Measurements from ENCODE around the gene ATXN7L1. TPM values are rescaled to one million over a fixed set of nuclear protein-coding genes. Genes with fewer than 3 reads are reported as not detected.

Gene ATXN7L1
- total and polyA plus RNA-seq, 2 of the 13 experiments (the other 11 are each of a cell fraction or from before 2014, with no cell fraction given), result 4.1 to 7.8 TPM

DNA sequence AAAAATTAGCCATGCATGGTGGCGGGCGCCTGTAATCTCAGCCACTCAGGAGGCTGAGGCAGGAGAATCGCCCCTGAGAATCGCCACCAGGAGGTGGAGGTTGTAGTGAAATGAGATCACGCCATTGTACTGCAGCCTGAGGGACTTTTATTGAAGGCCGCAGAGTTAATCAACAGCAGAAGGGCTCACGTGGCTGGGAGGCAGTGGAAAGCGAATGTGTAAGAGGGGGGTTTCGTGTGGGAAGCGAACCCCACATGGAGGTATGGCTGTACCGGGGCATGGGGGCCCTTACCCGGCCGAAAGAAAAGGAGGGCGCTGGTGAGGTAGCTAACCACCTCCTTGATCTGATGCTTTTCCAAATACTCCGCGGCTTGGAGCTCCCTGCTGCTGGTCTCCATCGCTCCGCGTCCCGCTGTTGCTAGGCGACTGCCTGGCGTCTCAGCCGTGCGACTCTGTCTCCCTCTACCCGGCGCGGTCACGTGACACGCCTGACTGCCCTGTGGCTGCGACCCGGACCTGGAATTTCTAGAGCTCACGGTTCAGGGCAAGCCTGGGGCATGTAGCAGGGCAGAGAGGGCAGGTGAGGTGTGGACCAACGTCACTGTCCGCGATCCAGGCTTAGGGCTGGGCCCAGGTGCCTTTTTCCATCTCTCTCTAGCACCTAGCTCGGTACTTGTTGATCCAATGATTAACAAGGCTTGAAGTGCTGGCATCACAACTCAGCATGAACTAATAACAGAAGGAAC lies 295.2 kb downstream of the ATXN7L1 start, which contains the start of gene EFCAB10 (continued):
- no peak for TF ChIP-seq ZNF251 (CRISPR knock-in tag; IDR thresholded peaks at IDR 0.05)
- TF ChIP-seq BHLHE40 (IDR thresholded peaks at IDR 0.05; ENCODE audit: low read length), result peak; percentile 89
- TF ChIP-seq PHF20 (CRISPR knock-in tag; IDR thresholded peaks at IDR 0.05), result peak; percentile 54; the same call in 1 of the 2 replicates
- no peak; the same call in 1 of the 2 replicates for TF ChIP-seq CEBPG (CRISPR knock-in tag; IDR thresholded peaks at IDR 0.05)
- no peak for TF ChIP-seq RFXANK (CRISPR knock-in tag; IDR thresholded peaks at IDR 0.05)
- TF ChIP-seq ZNF354B (CRISPR knock-in tag; IDR thresholded peaks at IDR 0.05), result no peak
- TF ChIP-seq ZNF605 (CRISPR knock-in tag; IDR thresholded peaks at IDR 0.05), result no peak
- TF ChIP-seq TOPORS (CRISPR knock-in tag; IDR thresholded peaks at IDR 0.05), result no peak
- no peak for TF ChIP-seq ZFP82 (CRISPR knock-in tag; IDR thresholded peaks at IDR 0.05; ENCODE audit: borderline replicate concordance)
- TF ChIP-seq ZSCAN30 (CRISPR knock-in tag; IDR thresholded peaks at IDR 0.05), result no peak
- TF ChIP-seq, protein P1, sequence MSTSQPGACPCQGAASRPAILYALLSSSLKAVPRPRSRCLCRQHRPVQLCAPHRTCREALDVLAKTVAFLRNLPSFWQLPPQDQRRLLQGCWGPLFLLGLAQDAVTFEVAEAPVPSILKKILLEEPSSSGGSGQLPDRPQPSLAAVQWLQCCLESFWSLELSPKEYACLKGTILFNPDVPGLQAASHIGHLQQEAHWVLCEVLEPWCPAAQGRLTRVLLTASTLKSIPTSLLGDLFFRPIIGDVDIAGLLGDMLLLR (CRISPR knock-in tag; IDR thresholded peaks at IDR 0.05), result no peak
- TF ChIP-seq NFIC (IDR thresholded peaks at IDR 0.05; ENCODE audit: low read length), result no peak
- TF ChIP-seq MXI1 (IDR thresholded peaks at IDR 0.05; ENCODE audit: borderline replicate concordance, low read depth, low read length), result peak; percentile 75; the same call in 1 of the 3 replicates
- 0 out of 2 replicates have a peak, but pooled peaks have one; percentile 45 for TF ChIP-seq KMT2B (CRISPR knock-in tag; IDR thresholded peaks at IDR 0.05)
- no peak for TF ChIP-seq IRX3 (CRISPR knock-in tag; IDR thresholded peaks at IDR 0.05; ENCODE audit: borderline replicate concordance, low read depth)
- no peak for TF ChIP-seq TARDBP (CRISPR knock-in tag; IDR thresholded peaks at IDR 0.05)
- TF ChIP-seq CREB1 (IDR thresholded peaks at IDR 0.05), result peak; percentile 66
- TF ChIP-seq CREB1 (CRISPR knock-in tag; IDR thresholded peaks at IDR 0.05), result no peak
- TF ChIP-seq TERF1 (CRISPR knock-in tag; IDR thresholded peaks at IDR 0.05), result no peak
- TF ChIP-seq, protein P2, sequence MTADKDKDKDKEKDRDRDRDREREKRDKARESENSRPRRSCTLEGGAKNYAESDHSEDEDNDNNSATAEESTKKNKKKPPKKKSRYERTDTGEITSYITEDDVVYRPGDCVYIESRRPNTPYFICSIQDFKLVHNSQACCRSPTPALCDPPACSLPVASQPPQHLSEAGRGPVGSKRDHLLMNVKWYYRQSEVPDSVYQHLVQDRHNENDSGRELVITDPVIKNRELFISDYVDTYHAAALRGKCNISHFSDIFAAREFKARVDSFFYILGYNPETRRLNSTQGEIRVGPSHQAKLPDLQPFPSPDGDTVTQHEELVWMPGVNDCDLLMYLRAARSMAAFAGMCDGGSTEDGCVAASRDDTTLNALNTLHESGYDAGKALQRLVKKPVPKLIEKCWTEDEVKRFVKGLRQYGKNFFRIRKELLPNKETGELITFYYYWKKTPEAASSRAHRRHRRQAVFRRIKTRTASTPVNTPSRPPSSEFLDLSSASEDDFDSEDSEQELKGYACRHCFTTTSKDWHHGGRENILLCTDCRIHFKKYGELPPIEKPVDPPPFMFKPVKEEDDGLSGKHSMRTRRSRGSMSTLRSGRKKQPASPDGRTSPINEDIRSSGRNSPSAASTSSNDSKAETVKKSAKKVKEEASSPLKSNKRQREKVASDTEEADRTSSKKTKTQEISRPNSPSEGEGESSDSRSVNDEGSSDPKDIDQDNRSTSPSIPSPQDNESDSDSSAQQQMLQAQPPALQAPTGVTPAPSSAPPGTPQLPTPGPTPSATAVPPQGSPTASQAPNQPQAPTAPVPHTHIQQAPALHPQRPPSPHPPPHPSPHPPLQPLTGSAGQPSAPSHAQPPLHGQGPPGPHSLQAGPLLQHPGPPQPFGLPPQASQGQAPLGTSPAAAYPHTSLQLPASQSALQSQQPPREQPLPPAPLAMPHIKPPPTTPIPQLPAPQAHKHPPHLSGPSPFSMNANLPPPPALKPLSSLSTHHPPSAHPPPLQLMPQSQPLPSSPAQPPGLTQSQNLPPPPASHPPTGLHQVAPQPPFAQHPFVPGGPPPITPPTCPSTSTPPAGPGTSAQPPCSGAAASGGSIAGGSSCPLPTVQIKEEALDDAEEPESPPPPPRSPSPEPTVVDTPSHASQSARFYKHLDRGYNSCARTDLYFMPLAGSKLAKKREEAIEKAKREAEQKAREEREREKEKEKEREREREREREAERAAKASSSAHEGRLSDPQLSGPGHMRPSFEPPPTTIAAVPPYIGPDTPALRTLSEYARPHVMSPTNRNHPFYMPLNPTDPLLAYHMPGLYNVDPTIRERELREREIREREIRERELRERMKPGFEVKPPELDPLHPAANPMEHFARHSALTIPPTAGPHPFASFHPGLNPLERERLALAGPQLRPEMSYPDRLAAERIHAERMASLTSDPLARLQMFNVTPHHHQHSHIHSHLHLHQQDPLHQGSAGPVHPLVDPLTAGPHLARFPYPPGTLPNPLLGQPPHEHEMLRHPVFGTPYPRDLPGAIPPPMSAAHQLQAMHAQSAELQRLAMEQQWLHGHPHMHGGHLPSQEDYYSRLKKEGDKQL (CRISPR knock-in tag; IDR thresholded peaks at IDR 0.05; ENCODE audit: low read depth), result no peak
- TF ChIP-seq YEATS4 (CRISPR knock-in tag; IDR thresholded peaks at IDR 0.05; ENCODE audit: borderline replicate concordance), result peak; percentile 55; the same call in 1 of the 2 replicates
- no peak for TF ChIP-seq RBAK (CRISPR knock-in tag; IDR thresholded peaks at IDR 0.05)
- TF ChIP-seq MTA1 (CRISPR knock-in tag; IDR thresholded peaks at IDR 0.05; ENCODE audit: borderline replicate concordance), result no peak; the same call in 1 of the 2 replicates
- no peak for TF ChIP-seq SNRNP70 (IDR thresholded peaks at IDR 0.05; ENCODE audit: low read depth, low read length)
- no peak for TF ChIP-seq REL (CRISPR knock-in tag; conservative IDR thresholded peaks at IDR 0.05)
- TF ChIP-seq SIN3B (IDR thresholded peaks at IDR 0.05; ENCODE audit: low read length), result no peak
